ENCODE data around the gene MRPL50. TPM values are rescaled to one million over a fixed set of nuclear protein-coding genes. Genes with fewer than 3 reads are reported as not detected.

Gene MRPL50
- total and polyA plus RNA-seq, 2 experiments from 2014 or later = 25.5 to 59.0 TPM

GRCh38 chr9:101388507-101388993 is 9.9 kb downstream of the MRPL50 start:
- no peaks in the 10 kb centered on the region for H3K27me3 ChIP-seq (ENCODE audit: insufficient read depth)
- H3K4me3 ChIP-seq = no peak overlapping the region
- H3K4me1 ChIP-seq (ENCODE audit: insufficient read depth) = no peaks in the 10 kb centered on the region
- peaks cover 5% of the 10 kb centered on the region for H3K27me3 Mint-ChIP-seq (ENCODE audit: insufficient read depth, low read depth, poor library complexity)
- no peak overlapping the region for H3K27ac ChIP-seq (ENCODE audit: low read depth)
- peaks cover 77% of the 10 kb centered on the region for H3K36me3 Mint-ChIP-seq (ENCODE audit: low read depth)
- peaks cover 6% of the 10 kb centered on the region; the same call in 1 of the 2 replicates for H3F3A ChIP-seq (replicated peaks; ENCODE audit: low read depth)
- H3K9me3 Mint-ChIP-seq = peaks cover 30% of the 10 kb centered on the region
- peaks cover 37% of the 10 kb centered on the region for H3K79me2 ChIP-seq (replicated peaks; ENCODE audit: insufficient read depth)
- H3K36me3 ChIP-seq (ENCODE audit: insufficient read depth) = peaks cover 25% of the 10 kb centered on the region
- no peak for TF ChIP-seq STAT1 (IDR thresholded peaks at IDR 0.05; ENCODE audit: unreplicated experiment)
- peak; percentile 59 to 68 for TF ChIP-seq CTCF (conservative IDR thresholded peaks at IDR 0.05; ENCODE audit: low read depth in 2 of 2)
- H3K27ac Mint-ChIP-seq = 0 out of 2 replicates have a peak overlapping the region, but pooled peaks have one; percentile 31
- H3K4me2 ChIP-seq = no peak overlapping the region
- no peak overlapping the region for H2AFZ ChIP-seq
- H3K4me1 Mint-ChIP-seq = peaks cover 12% of the 10 kb centered on the region; the same call in 2 of the 3 replicates
- no peaks in the 10 kb centered on the region for H3K9me2 ChIP-seq (ENCODE audit: insufficient read depth)
- no peak overlapping the region for H3K4me3 Mint-ChIP-seq
- H4K20me1 ChIP-seq (replicated peaks; ENCODE audit: insufficient read depth) = peaks cover 27% of the 10 kb centered on the region
- ATAC-seq (peak; percentile 91), DNase-seq (ENCODE audit: low spot score) (peak; percentile 59)

GRCh38 chr9:101387871-101388506 is 10.4 kb downstream of the MRPL50 start:
- no peaks in the 10 kb centered on the region for H3K9me2 ChIP-seq (ENCODE audit: insufficient read depth)
- H3K4me2 ChIP-seq = no peak overlapping the region
- H3K4me1 ChIP-seq (ENCODE audit: insufficient read depth) = 0 out of 2 replicates have a peak, but pooled peaks cover 5% of the 10 kb centered on the region
- Mint-ChIP-seq H3K9me3 (peaks cover 26% of the 10 kb centered on the region), H3K27me3 (ENCODE audit: insufficient read depth, low read depth, poor library complexity) (peaks cover 5% of the 10 kb centered on the region), H3K4me1 (peaks cover 18% of the 10 kb centered on the region; the same call in 2 of the 3 replicates), H3K36me3 (ENCODE audit: low read depth) (peaks cover 72% of the 10 kb centered on the region), H3K4me3 (no peak overlapping the region), H3K27ac (peak overlapping the region; percentile 31)
- peaks cover 25% of the 10 kb centered on the region for H3K36me3 ChIP-seq (ENCODE audit: insufficient read depth)
- no peak overlapping the region for H3K4me3 ChIP-seq
- peaks cover 32% of the 10 kb centered on the region for H3K79me2 ChIP-seq (replicated peaks; ENCODE audit: insufficient read depth)
- peaks cover 21% of the 10 kb centered on the region for H4K20me1 ChIP-seq (replicated peaks; ENCODE audit: insufficient read depth)
- ATAC-seq (peak; percentile 96), DNase-seq (ENCODE audit: low spot score) (peak; percentile 86)
- peaks cover 6% of the 10 kb centered on the region; the same call in 1 of the 2 replicates for H3F3A ChIP-seq (replicated peaks; ENCODE audit: low read depth)
- H2AFZ ChIP-seq = no peak overlapping the region
- H3K27me3 ChIP-seq (ENCODE audit: insufficient read depth) = no peaks in the 10 kb centered on the region
- H3K27ac ChIP-seq (ENCODE audit: low read depth) = peak overlapping the region; percentile 15; the same call in 1 of the 2 replicates
- TF ChIP-seq ZNF462 (CRISPR knock-in tag; IDR thresholded peaks at IDR 0.05) = no peak
- peak; percentile 75 to 80 for TF ChIP-seq CTCF (conservative IDR thresholded peaks at IDR 0.05; ENCODE audit: low read depth in 2 of 2)
- no peak for TF ChIP-seq NANOG (IDR thresholded peaks at IDR 0.05; ENCODE audit: borderline replicate concordance)
- TF ChIP-seq JUNB (IDR thresholded peaks at IDR 0.05; ENCODE audit: unreplicated experiment) = no peak

All from GM23338 (cell line).